Esophagus squamous epithelium (tissue), 5 donors: ENCODE results near the gene ARMC9. TPM values are rescaled to one million over a fixed set of nuclear protein-coding genes. Genes with fewer than 3 reads are reported as not detected.

Experiments
- DNase-seq: peaks from one replicate; lab custom pipeline; 2025; lab: John Stamatoyannopoulos, UW
- H3K27ac ChIP-seq, 4 donors: fragments of 200-600 bp; sonication (generic); one replicate each; pipeline ENCODE4 v1.5.1; 2016 to 2019; ENCODE audit warnings: mild to moderate bottlenecking in 1 of 4
- H3K27me3 ChIP-seq, 4 donors: fragments of 200-600 bp; sonication (generic); 1 replicate in 3 of 4; 2 replicates in 1 of 4; pipeline versions ENCODE4 v1.5.1 to v1.6.0; 2017 to 2021; ENCODE audit warnings: antibody characterized with exemption in 1 of 4
- H3K36me3 ChIP-seq, 3 donors: fragments of 200-600 bp; sonication (generic); one replicate each; pipeline ENCODE4 v1.5.1; 2016 to 2019
- H3K4me1 ChIP-seq, 3 donors: fragments of 200-600 bp; sonication (generic); one replicate each; pipeline ENCODE4 v1.5.1; 2017 to 2019
- H3K4me3 ChIP-seq, 4 donors: fragments of 200-600 bp; sonication (generic); 1 replicate in 3 of 4; 2 replicates in 1 of 4; pipeline ENCODE4 v1.5.1; 2016 to 2019; ENCODE audit warnings: mild to moderate bottlenecking in 2 of 4, moderate library complexity in 1 of 4
- H3K9me3 ChIP-seq, 3 donors: fragments of 200-600 bp; sonication (generic); one replicate each; pipeline ENCODE4 v1.5.1; 2016 to 2019
- POLR2A ChIP-seq, 4 donors: fragments of 450-650 bp; IDR thresholded peaks; one replicate each; pipeline ENCODE4 v1.6.1; 2017; ENCODE audit warnings: antibody characterized with exemption in 4 of 4, mild to moderate bottlenecking in 4 of 4, moderate library complexity in 3 of 4
- WGBS, 2 donors: methylation state at CpG; one replicate each; pipeline ENCODE4 v1.1.5; 2018; 5-methylcytosine and 5-hydroxymethylcytosine counted together
- intact Hi-C: fragments of 100-400 bp; cut with DNase I; formaldehyde crosslinking; loops from one replicate; pipeline ENCODE4 v1.15.0; 2022
- total RNA-seq, 4 donors: library from RNA; depleted of rRNA; stranded (reverse); fragments of >200 nt; gene quantifications; one replicate each; pipeline ENCODE4 v1.1.0, GENCODE V29; 2016
- TF ChIP-seq, protein P1 (sequence below), 6 experiments: fragments of 450-650 bp in 4 of 6; fragments of 200-600 bp in 2 of 6; sonication (generic) in 2 of 6; IDR thresholded peaks; one replicate each; pipeline ENCODE4 v1.5.1; 2016 to 2019; ENCODE audit warnings: antibody characterized with exemption in 6 of 6, mild to moderate bottlenecking in 4 of 6, moderate library complexity in 4 of 6
- donor health status: DM: yes; HTN: yes; CAD: no.

Gene ARMC9
- total RNA-seq, 4 donors from 2014 or later, result 2.1 to 13.9 (median 3.9) TPM

DNA sequence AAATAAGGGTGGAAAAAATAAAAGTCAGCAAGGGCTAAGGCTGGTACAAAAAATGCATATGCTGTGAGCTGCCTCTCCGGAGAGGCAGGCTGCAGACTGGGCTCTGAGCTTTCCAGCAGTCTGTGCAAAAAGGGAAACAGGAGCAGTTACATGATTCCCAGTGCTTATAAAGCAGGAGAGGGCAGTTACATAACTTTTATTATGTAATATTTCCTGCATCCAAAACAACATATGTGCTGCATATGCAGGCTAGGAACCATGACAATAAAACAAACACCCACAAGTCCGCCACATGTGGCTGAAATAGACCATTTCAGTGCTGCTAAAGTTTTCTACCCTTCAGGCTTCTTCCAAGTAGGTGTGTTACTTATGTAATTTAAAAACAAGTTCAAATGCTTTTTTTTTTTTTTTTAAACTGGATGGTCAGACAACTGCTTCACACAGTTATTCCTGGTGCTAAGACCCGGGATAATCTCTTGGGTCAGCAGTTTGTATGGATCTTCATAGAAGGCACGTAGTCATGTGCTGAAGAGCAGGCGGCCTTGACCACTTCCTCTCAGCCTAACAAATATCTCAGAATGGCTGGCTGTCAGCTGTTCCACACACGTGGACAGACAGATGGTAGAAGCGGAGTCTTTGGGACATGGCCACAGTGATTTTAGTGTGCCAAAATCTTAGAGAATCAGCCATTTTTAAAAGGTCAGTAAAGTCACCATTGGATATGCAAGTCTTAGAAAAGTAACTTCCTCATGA lies 43.5 kb downstream of the ARMC9 start:
- Histone ChIP-seq H3K36me3 (peaks cover 0 to 16% (median 0%) of the 10 kb centered on the region in 3 donors), H3K4me3 (no peak overlapping the region), H3K27me3 (no peaks in the 10 kb centered on the region), H3K9me3 (no peaks in the 10 kb centered on the region), H3K27ac (peak overlapping the region in 1 of 4 donors; percentile 49), H3K4me1 (no peaks in the 10 kb centered on the region)
- DNase-seq, result no peak
- intact Hi-C loops, result no loop called here
- WGBS, 2 donors, result 68 to 77% methylated on average over 7 of the region's 7 CpGs
- no peak for TF ChIP-seq POLR2A (IDR thresholded peaks at IDR 0.05)
- TF ChIP-seq, protein P1, sequence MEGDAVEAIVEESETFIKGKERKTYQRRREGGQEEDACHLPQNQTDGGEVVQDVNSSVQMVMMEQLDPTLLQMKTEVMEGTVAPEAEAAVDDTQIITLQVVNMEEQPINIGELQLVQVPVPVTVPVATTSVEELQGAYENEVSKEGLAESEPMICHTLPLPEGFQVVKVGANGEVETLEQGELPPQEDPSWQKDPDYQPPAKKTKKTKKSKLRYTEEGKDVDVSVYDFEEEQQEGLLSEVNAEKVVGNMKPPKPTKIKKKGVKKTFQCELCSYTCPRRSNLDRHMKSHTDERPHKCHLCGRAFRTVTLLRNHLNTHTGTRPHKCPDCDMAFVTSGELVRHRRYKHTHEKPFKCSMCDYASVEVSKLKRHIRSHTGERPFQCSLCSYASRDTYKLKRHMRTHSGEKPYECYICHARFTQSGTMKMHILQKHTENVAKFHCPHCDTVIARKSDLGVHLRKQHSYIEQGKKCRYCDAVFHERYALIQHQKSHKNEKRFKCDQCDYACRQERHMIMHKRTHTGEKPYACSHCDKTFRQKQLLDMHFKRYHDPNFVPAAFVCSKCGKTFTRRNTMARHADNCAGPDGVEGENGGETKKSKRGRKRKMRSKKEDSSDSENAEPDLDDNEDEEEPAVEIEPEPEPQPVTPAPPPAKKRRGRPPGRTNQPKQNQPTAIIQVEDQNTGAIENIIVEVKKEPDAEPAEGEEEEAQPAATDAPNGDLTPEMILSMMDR (IDR thresholded peaks at IDR 0.05), result no peak

DNA sequence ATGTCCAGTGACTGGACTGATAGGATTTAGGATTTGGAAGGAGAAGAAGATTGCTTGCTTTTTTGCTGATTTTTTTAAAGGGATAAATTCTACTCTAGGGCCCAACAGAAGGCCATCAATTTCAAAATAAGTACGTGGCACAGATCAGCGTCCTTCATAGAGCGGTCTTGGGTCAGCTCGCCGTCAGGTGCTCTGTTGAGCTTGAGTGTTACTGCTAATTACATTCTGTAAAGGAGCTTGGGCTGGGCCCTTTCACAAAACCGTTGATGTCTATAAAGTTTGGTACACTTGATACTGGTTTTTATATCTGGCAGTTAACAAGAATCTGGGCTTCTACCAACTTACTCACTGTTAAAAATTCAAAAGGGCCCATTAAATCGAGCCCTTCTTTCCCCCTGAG lies 45.4 kb downstream of the ARMC9 start:
- Histone ChIP-seq H3K36me3 (peaks cover 0 to 12% (median 0%) of the 10 kb centered on the region in 3 donors), H3K4me3 (no peak overlapping the region), H3K9me3 (no peaks in the 10 kb centered on the region), H3K27ac (no peak overlapping the region), H3K27me3 (no peaks in the 10 kb centered on the region), H3K4me1 (no peaks in the 10 kb centered on the region)
- intact Hi-C loops, result no loop called here
- TF ChIP-seq, protein P1 (IDR thresholded peaks at IDR 0.05), result no peak
- no peak for TF ChIP-seq POLR2A (IDR thresholded peaks at IDR 0.05)
- 81 to 86% methylated on average over 7 of the region's 7 CpGs for WGBS, 2 donors
- no peak for DNase-seq

DNA sequence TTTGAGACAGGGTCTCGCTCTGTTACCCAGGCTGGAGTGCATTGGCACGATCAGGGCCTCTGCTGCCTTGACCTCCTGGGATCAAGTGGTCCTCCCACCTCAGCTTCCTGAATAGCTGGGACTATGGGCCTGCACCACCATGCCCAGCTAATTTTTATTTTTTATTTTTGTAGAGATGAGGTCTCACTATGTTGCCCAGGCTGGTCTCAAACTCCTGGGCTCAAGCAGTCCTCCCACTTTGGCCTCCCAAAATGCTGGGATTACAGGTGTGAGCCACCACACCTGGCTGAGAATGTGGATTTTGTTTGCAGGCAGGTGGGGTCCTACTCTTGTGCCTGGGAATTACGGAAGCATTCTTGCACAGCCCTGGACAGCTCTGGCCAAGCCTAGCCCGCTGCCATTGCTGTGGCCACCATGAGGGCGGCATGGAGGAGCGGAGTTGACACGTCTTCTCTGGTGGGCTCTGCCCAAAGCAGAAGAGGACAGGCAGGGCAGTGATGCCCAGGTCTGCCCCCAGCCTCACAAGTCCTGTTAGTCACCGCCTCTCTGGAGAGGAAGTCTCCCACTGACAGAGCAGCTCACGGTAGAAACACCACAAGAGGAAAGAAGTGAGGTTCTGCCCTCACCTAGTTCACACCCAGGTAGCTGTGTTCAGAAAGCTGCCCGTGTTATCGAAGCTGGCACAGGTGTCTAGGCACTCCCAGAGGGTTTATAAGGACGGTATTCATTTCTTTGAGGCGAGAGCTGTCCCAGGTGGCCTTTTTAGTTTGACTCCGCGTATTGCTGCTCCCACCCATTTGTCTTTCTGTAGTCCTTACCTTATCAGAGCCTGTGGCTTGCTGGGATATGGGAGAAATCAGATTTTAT lies 46.2 kb downstream of the ARMC9 start:
- H3K27me3 ChIP-seq, result no peaks in the 10 kb centered on the region
- H3K9me3 ChIP-seq, result no peaks in the 10 kb centered on the region
- no peak for DNase-seq
- no peaks in the 10 kb centered on the region for H3K4me1 ChIP-seq
- H3K27ac ChIP-seq, result no peak overlapping the region
- H3K4me3 ChIP-seq, result no peak overlapping the region
- intact Hi-C loops, result no loop called here
- H3K36me3 ChIP-seq, result peaks cover 0 to 6% (median 0%) of the 10 kb centered on the region in 3 donors
- 79 to 93% methylated on average over 7 to 8 of the region's 15 CpGs for WGBS, 2 donors
- TF ChIP-seq, protein P1 (IDR thresholded peaks at IDR 0.05), result no peak
- TF ChIP-seq POLR2A (IDR thresholded peaks at IDR 0.05), result no peak

- H3K9me3 ChIP-seq, result no peaks in the 10 kb centered on the region
- TF ChIP-seq, protein P1 (IDR thresholded peaks at IDR 0.05), result no peak
- no peak for TF ChIP-seq POLR2A (IDR thresholded peaks at IDR 0.05)
- H3K4me3 ChIP-seq, result no peak overlapping the region
- H3K36me3 ChIP-seq, result no peaks in the 10 kb centered on the region
- H3K27ac ChIP-seq, result no peak overlapping the region
- no peaks in the 10 kb centered on the region for H3K4me1 ChIP-seq
- no peak for DNase-seq
- 57 to 62% methylated on average over 13 of the region's 14 CpGs for WGBS, 2 donors
- H3K27me3 ChIP-seq, result no peaks in the 10 kb centered on the region
- intact Hi-C loops, result no loop called here
Observed at GRCh38 chr2:231245249-231246094, 47.0 kb downstream of the ARMC9 start.
